ENCODE measurements around the gene PCBP3. TPM values are rescaled to one million over a fixed set of nuclear protein-coding genes. Genes with fewer than 3 reads are reported as not detected.

The PCBP3 gene
- total and polyA plus RNA-seq, 4 donors: 0.36 to 1.6 (median 0.42) TPM

GRCh38 chr21:45787371-45787770, 143.8 kb downstream of the PCBP3 start (continued):
- TF ChIP-seq CTCF (IDR thresholded peaks at IDR 0.05; ENCODE audit: low read depth, low read length, missing input control) (no peak), EGR1 (IDR thresholded peaks at IDR 0.05; ENCODE audit: low read depth in 2 of 2) (no peak), NR2F2 (IDR thresholded peaks at IDR 0.05) (no peak), MAX (IDR thresholded peaks at IDR 0.05) (no peak), JUND (IDR thresholded peaks at IDR 0.05) (no peak), RXRA (IDR thresholded peaks at IDR 0.05) (no peak)

- Histone ChIP-seq H3K4me3 (ENCODE audit: low read depth in 1 of 3, low read length in 3 of 3) (no peak overlapping the region), H3K36me3 (ENCODE audit: control insufficient read depth in 4 of 4, insufficient read depth in 3 of 4, low read depth in 1 of 4, low read length in 3 of 4) (no peaks in the 10 kb centered on the region), H3K9me3 (ENCODE audit: control insufficient read depth in 4 of 4, low read length in 3 of 4) (no peaks in the 10 kb centered on the region), H3K27ac (ENCODE audit: low read depth in 1 of 2, low read length in 2 of 2) (no peak overlapping the region), H3K4me1 (ENCODE audit: control insufficient read depth in 4 of 4, insufficient read depth in 4 of 4, low read length in 3 of 4) (no peaks in the 10 kb centered on the region), H3K9ac (ENCODE audit: low read depth in 1 of 2, low read length in 2 of 2) (no peak overlapping the region), H3K27me3 (ENCODE audit: control insufficient read depth in 4 of 4, insufficient read depth in 4 of 4, low read length in 3 of 4) (peaks cover 0 to 3% (median 0%) of the 10 kb centered on the region in 4 donors)
- no peak for DNase-seq (ENCODE audit: low spot score)
- TF ChIP-seq RAD21 (IDR thresholded peaks at IDR 0.05): no peak
- TF ChIP-seq FOXA2 (IDR thresholded peaks at IDR 0.05): no peak
- no peak for TF ChIP-seq HNF4A (conservative IDR thresholded peaks at IDR 0.05)
- TF ChIP-seq JUND (IDR thresholded peaks at IDR 0.05): no peak
- no peak for TF ChIP-seq RXRA (IDR thresholded peaks at IDR 0.05)
- TF ChIP-seq REST (IDR thresholded peaks at IDR 0.05): no peak
- WGBS: 82% methylated on average over 16 of the region's 16 CpGs
Measured at GRCh38 chr21:45788198-45788597, 144.7 kb downstream of the PCBP3 start.

GRCh38 chr21:45788637-45789506, 145.3 kb downstream of the PCBP3 start:
- H3K9ac ChIP-seq (ENCODE audit: low read depth in 1 of 2, low read length in 2 of 2): no peak overlapping the region
- H3K9me3 ChIP-seq (ENCODE audit: control insufficient read depth in 4 of 4, low read length in 3 of 4): no peaks in the 10 kb centered on the region
- no peak overlapping the region for H3K27ac ChIP-seq (ENCODE audit: low read depth in 1 of 2, low read length in 2 of 2)
- WGBS: 85% methylated on average over 14 of the region's 14 CpGs
- H3K4me3 ChIP-seq (ENCODE audit: low read depth in 1 of 3, low read length in 3 of 3): no peak overlapping the region
- H3K27me3 ChIP-seq (ENCODE audit: control insufficient read depth in 4 of 4, insufficient read depth in 4 of 4, low read length in 3 of 4): peaks cover 0 to 3% (median 0%) of the 10 kb centered on the region in 4 donors
- H3K4me1 ChIP-seq (ENCODE audit: control insufficient read depth in 4 of 4, insufficient read depth in 4 of 4, low read length in 3 of 4): no peaks in the 10 kb centered on the region
- no peaks in the 10 kb centered on the region for H3K36me3 ChIP-seq (ENCODE audit: control insufficient read depth in 4 of 4, insufficient read depth in 3 of 4, low read depth in 1 of 4, low read length in 3 of 4)
- TF ChIP-seq RXRA (IDR thresholded peaks at IDR 0.05) (peak in 1 of 2 donors; percentile 27), NR2F2 (IDR thresholded peaks at IDR 0.05) (no peak), YY1 (IDR thresholded peaks at IDR 0.05) (no peak), FOXA2 (IDR thresholded peaks at IDR 0.05) (no peak)
- no peak for DNase-seq (ENCODE audit: low spot score)
